Calu3 (cell line): ENCODE data around the gene CAMK1D. TPM values are rescaled to one million over a fixed set of nuclear protein-coding genes. Genes with fewer than 3 reads are reported as not detected.

Source experiments
- BruUV-seq: library from RNA; stranded (reverse); fragments of 400-500 nt; replicated peaks from 2 replicates; lab custom pipeline; 2021; lab: Mats Ljungman, UMichigan
- CTCF ChIA-PET: fragments of 300-600 bp; sonication (Branson Sonifier 250); formaldehyde crosslinking; loops from one replicate; lab custom pipeline; 2022; ENCODE audit warnings: antibody characterized with exemption; lab: Charles Lee
- DNase-seq: peaks from one replicate; pipeline ENCODE4 v3.0.0; 2022
- H3K27ac Mint-ChIP-seq: one replicate; pipeline ENCODE4 v1.8.0; 2022; ENCODE audit warnings: mixed read lengths; ENCODE audit not compliant: unreplicated experiment
- H3K27me3 Mint-ChIP-seq: one replicate; pipeline ENCODE4 v1.8.0; 2022; ENCODE audit warnings: mixed read lengths; ENCODE audit not compliant: unreplicated experiment
- H3K36me3 Mint-ChIP-seq: one replicate; pipeline ENCODE4 v1.8.0; 2022; ENCODE audit warnings: mild to moderate bottlenecking, moderate library complexity, mixed read lengths; ENCODE audit not compliant: insufficient read depth, unreplicated experiment
- H3K4me1 Mint-ChIP-seq: one replicate; pipeline ENCODE4 v1.8.0; 2022; ENCODE audit warnings: mild to moderate bottlenecking, low read depth, mixed read lengths; ENCODE audit not compliant: unreplicated experiment
- H3K4me3 Mint-ChIP-seq: one replicate; pipeline ENCODE4 v1.8.0; 2022; ENCODE audit warnings: mild to moderate bottlenecking, low read depth, moderate library complexity, mixed read lengths; ENCODE audit not compliant: unreplicated experiment
- H3K9me3 Mint-ChIP-seq: one replicate; pipeline ENCODE4 v1.8.0; 2022; ENCODE audit warnings: low read depth, mixed read lengths; ENCODE audit not compliant: unreplicated experiment
- CTCF ChIP-seq: fragments of 200-600 bp; IDR thresholded peaks from one replicate; pipeline ENCODE4 v1.8.0; 2022; ENCODE audit warnings: antibody characterized with exemption; ENCODE audit not compliant: unreplicated experiment
- intact Hi-C: fragments of 100-400 bp; cut with micrococcal nuclease; formaldehyde crosslinking; loops from one replicate; pipeline ENCODE4 v1.10.0; 2022; ENCODE audit not compliant: unreplicated experiment
- total RNA-seq: library from RNA; stranded (reverse); gene quantifications from 2 replicates; pipeline ENCODE4 v1.2.3, GENCODE V29; 2022

Gene CAMK1D
- total RNA-seq, 1 experiment from 2014 or later, result 2.6 TPM

- DNase-seq, result no peak
- intact Hi-C loops, result no loop called here
- TF ChIP-seq CTCF, result no peak
- Mint-ChIP-seq H3K27ac (no peak overlapping the region), H3K4me3 (no peak overlapping the region), H3K9me3 (peaks cover 8% of the 10 kb centered on the region), H3K27me3 (peaks cover 84% of the 10 kb centered on the region), H3K36me3 (no peaks in the 10 kb centered on the region), H3K4me1 (no peaks in the 10 kb centered on the region)
- CTCF ChIA-PET, result no interaction called here
- no TSS peak for BruUV-seq
Observed at GRCh38 chr10:12796401-12797160, 447.2 kb downstream of the CAMK1D start.

GRCh38 chr10:12797471-12798262 is 448.3 kb downstream of the CAMK1D start:
- no peaks in the 10 kb centered on the region for H3K36me3 Mint-ChIP-seq
- intact Hi-C loops, result no loop called here
- H3K4me1 Mint-ChIP-seq, result no peaks in the 10 kb centered on the region
- H3K27me3 Mint-ChIP-seq, result peaks cover 86% of the 10 kb centered on the region
- H3K9me3 Mint-ChIP-seq, result peaks cover 8% of the 10 kb centered on the region
- no TSS peak for BruUV-seq
- no peak overlapping the region for H3K4me3 Mint-ChIP-seq
- no peak for DNase-seq
- H3K27ac Mint-ChIP-seq, result no peak overlapping the region
- TF ChIP-seq CTCF, result no peak
- CTCF ChIA-PET, result interaction anchor here (1.2 kb wide), 1 partner anchor 141 kb away, joined by 3 read pairs; no protein-coding TSS in a partner anchor

GRCh38 chr10:12799144-12799543 is 449.8 kb downstream of the CAMK1D start:
- no peak for TF ChIP-seq CTCF
- Mint-ChIP-seq H3K9me3 (peaks cover 3% of the 10 kb centered on the region), H3K4me3 (no peak overlapping the region), H3K27ac (no peak overlapping the region), H3K27me3 (peaks cover 73% of the 10 kb centered on the region), H3K4me1 (no peaks in the 10 kb centered on the region), H3K36me3 (no peaks in the 10 kb centered on the region)
- BruUV-seq, result no TSS peak
- intact Hi-C loops, result no loop called here
- no peak for DNase-seq
- CTCF ChIA-PET, result interaction anchor here (1.2 kb wide), 1 partner anchor 143 kb away, joined by 3 read pairs; no protein-coding TSS in a partner anchor

GRCh38 chr10:12799714-12800113 is 450.4 kb downstream of the CAMK1D start:
- no peak for DNase-seq
- CTCF ChIA-PET, result interaction anchor here (1.0 kb wide), 1 partner anchor 90 kb away, joined by 4 read pairs; no protein-coding TSS in a partner anchor
- no TSS peak for BruUV-seq
- TF ChIP-seq CTCF, result no peak
- intact Hi-C loops, result no loop called here
- Mint-ChIP-seq H3K4me1 (no peaks in the 10 kb centered on the region), H3K36me3 (no peaks in the 10 kb centered on the region), H3K9me3 (peaks cover 3% of the 10 kb centered on the region), H3K27me3 (peaks cover 67% of the 10 kb centered on the region), H3K27ac (no peak overlapping the region), H3K4me3 (no peak overlapping the region)
